H54 (cell line): ENCODE data around the gene ATG13.

Source experiments
- DNase-seq: peaks from one replicate; pipeline ENCODE4 v3.0.0; 2011; ENCODE audit warnings: low spot score, mixed read lengths; ENCODE audit not compliant: insufficient read length
- FAIRE-seq: peaks from 3 replicates; lab custom pipeline; 2011; peaks lifted over from hg19 to GRCh38; lab: Jason Lieb, UNC
- POLR2A ChIP-seq: IDR thresholded peaks from 2 replicates; pipeline ENCODE4 v1.6.1; 2011; ENCODE audit warnings: low read depth, mild to moderate bottlenecking, low read length

Gene ATG13

DNA sequence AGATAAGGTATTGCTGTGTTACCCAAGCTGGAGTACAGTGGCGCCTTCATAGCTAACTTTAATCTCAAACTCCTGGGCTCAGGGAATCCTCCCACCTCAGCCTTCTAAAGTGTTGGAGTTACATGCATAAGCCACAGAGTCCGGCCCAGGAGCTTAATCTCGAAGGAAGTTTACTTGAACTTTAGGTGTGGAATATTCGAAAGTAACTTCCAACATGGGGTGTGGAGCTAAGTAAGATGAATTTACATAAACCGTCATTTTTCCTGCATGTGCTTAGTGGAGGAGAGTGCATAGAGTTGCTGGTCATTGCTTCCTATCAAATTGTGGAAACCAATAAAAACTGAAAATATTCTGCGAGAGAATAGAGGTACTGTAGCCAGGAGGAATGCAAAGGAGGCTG is 1.5 kb downstream of the ATG13 start:
- DNase-seq (no peak), FAIRE-seq (no peak)
- no peak for TF ChIP-seq POLR2A

DNA sequence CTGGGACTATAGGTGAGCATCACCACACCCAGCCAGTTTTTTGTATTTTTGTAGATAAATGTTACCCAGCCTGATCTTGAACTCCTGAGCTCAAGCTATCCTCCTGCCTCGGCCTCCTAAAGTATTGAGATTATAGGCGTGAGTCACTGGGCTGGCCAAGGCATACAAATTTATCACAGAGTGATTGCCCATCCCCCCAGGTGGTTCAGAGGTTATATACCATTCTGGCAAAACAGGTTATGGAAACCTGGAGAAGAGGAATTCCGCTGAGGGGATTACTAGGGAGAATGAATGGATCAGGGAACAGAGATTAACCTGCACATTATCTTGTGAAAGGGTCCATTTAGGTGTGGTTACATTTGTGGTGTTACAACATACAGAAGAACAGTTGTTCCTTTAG is 8.1 kb downstream of the ATG13 start:
- no peak for FAIRE-seq
- no peak for TF ChIP-seq POLR2A
- DNase-seq: no peak

DNA sequence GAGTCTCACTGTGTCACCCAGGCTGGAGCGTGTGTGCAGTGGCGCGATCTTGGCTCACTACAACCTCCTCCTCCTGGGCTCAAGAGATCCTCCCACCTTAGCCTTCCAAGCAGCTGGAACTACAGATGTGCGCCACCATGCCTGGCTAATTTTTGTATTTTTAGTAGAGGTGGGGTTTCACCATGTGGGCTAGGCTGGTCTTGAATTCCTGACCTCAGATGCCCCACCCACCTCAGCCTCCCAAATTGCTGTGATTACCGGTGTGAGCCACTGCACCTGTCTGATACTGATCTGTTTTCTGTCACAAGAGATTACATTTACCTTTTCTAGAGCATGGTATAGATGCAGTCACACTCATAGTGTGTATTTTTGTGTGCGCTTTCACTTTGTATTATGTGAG is 11.6 kb downstream of the ATG13 start:
- no peak for TF ChIP-seq POLR2A
- no peak for DNase-seq
- FAIRE-seq: no peak

DNA sequence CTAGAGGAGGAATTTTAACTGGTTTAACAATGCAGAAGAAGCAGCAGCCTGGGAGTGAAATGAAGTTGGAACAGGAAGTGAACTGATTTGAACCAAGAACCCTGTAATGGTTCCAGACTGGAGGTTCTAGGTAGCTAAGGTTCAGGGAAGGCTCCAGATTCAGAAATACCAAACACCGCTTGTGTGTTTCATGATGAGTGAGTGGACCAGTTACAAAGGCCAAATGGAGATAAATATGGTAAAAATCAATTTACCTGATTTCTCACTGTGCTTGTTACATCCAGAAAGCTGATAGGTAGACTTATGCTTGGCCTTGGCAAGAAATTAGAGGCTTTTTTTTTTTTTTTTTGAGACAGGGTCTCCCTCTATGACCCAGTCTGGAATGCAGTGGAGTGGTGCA is 12.9 kb downstream of the ATG13 start:
- FAIRE-seq (no peak), DNase-seq (no peak)
- TF ChIP-seq POLR2A: no peak

DNA sequence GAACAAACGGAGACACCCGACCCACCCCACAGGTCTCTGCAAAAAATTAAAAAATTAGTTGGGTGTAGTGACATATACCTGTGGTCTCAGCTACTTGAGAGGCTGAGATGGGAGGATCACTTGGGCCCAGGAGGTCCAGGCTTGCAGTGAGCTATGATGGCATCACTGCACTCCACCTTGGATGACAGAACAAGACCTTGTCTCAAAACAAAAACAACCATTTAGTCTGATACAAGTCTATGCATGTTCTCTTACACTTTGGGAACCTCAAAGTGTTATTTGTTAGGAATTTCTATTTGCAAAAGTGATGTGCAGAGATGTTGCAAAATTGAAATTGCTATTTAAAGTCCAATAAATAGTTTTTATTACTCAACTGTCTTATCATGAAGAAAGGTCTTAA is 14.3 kb downstream of the ATG13 start:
- FAIRE-seq: no peak
- no peak for TF ChIP-seq POLR2A

DNA sequence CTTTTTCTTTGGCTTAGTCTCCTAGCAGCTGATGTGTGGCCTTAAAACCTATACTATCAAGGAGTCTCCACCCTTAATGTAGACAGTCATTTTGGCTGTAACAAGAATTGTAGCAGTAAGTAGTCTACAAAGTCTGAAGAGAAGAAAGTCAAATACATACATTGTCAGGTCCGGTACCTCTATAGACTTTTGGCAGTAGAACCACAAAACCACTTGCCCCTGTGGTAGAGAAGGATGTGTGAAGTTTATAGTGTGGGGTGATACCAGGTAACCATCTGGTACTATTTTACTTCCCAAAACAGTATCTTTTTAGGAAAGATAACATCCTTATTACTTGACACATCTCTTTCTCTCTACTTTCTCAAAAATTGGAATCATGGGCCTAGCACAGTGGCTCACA is 15.1 kb downstream of the ATG13 start:
- no peak for DNase-seq
- no peak for TF ChIP-seq POLR2A
- no peak for FAIRE-seq

More for the DNA sequence above, 14.3 kb downstream of the ATG13 start:
- no peak for DNase-seq

DNA sequence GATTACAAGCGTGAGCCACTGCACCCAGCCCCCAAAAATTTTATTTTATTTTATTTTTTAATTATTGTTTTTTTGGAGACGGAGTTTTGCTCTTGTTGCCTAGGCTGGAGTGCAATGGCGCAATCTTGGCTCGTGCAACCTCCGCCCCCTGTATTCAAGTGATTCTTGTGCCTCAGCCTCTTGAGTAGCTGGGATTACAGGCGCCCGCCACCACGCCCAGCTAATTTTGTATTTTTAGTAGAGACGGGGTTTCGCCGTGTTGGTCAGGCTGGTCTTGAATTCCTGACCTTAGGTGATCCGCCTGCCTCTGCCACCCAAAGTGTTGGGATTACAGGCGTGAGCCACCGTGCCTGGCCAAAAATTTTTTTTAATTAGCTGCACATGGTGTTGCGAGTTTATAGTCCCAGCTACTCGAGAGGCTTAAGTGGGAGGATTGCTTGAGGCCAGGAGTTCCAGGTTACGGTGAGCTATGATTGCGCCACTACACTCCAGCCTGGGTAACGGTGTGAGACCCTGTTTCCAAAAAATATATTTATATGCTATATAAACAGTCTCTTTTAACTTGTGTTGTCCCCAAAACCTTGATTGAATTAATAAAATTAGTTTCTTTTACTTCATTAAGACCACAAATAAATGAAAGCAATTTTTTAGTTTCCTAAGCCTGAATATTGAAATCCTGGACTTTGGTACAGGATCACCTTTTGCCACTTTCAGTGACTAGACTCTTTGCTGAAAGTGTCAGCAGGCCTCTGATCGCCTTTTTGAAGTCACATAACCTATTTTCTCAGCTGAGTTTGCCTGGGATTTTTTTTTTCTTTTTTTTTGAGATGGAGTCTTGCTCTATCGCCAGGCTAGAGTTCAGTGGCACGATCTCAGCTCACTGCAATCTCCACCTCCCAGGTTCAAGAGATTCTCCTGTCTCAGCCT is 16.2 kb downstream of the ATG13 start:
- no peak for FAIRE-seq
- no peak for TF ChIP-seq POLR2A
- DNase-seq: no peak

DNA sequence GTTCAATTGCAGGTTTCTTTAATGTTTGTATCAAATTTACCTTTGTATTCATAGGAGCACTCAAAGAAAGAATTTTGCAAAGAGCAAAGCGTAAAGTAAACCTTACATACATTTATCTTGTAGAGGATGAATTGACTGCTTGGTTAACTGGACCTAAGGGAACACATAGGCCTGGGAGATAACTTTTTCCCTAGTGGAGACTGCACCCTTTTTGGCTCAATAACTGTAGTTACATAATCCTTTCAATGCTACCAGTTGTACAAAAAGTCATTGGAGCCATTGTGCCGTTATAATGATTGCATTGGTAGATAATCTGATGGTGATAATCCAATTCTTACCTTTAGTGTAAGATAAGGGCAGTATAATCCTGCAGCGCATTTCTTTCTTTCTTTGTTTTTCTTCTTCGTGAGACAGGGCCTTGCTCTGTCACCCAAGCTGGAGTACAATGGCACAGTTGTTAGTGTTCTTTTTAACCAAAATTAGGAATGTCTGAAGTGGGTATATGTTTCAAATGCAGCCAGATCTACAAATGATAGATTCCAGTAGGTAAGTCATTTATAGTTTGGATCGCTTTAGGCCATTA is 18.3 kb downstream of the ATG13 start:
- DNase-seq: no peak
- no peak for TF ChIP-seq POLR2A
- no peak for FAIRE-seq

DNA sequence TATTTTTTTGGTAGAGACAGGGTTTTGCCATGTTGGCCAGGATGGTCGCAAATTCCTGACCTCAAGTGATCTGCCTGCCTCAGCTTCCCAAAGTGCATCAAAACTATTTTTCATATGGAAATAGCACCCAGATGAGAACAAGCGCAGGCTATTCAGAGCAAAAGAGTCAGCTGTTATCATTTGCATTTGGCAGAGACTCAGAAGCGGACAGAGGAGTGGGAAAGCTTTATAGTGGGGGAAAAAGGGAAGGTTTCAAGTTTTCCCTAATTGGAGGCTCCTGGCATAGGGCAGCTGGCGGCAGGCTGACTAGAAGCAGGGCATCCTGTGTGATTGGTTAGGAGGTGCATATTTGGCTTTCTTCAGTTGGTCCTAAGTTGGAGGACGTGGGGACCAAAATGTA is 20.2 kb downstream of the ATG13 start:
- TF ChIP-seq POLR2A: no peak
- no peak for DNase-seq
- FAIRE-seq: no peak

DNA sequence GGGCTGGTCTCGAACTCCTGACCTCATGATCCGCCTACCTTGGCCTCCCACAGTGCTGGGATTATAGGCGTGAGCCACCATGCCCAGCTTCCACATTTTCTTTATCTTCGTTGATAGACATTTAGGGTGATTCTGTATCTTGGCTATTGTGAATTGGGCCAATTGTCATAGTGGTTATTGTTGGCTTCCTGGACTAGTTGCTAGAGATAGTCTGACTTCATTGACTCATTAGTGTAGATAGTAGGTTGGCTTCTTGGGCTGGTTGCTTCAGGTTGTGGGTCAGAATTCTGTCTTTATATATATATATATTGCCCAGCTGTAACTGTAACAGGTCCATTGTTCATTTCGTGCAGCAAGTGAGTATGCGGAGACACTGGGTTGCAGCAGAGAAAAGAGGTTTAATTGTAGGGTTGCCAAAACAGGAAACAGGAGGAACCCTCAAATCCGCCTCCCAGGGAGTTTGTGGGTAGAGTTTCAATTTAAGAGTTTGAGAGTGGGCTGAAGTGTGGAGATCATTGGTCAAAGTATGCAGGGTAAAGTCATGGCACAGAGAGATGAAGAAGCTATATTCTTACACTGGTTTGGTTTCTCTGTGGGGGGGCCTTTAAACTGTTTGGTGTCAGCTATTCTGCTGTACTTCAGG is 22.0 kb downstream of the ATG13 start:
- FAIRE-seq (no peak), DNase-seq (no peak)
- no peak for TF ChIP-seq POLR2A

DNA sequence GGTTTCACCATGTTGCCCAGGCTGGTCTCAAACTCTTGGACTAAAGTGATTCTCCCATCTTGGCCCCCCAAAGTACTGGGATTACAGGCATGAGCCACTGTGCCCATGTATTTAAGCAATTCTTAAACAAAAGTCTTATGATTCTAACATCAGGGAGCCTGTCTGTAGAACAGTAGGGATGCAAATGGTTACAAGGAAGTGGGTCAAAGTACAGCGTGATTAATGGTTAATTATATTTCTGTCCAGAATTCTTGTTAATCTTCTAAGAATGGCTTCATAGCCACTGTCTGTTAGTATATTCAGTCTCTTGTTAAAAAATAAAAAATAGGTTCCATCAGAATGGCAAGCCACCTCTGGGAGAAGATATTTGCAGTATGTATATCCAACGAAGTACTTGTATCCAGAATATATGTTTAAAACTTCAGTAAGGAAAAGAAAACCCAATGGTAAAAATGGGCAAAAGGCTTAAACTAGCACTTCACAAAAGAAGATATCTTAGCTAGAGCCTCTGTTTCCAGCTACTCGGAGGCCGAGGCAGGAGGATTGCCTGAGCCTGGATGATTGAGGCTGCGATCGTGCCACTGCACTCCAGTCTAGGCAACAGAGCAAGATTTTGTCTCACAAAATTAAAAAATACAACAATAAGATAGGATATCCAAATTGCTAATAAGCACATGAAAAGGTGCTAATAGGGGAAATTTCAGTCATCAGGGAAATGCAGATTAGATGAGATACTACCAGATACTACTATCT is 22.9 kb downstream of the ATG13 start:
- no peak for DNase-seq
- no peak for FAIRE-seq
- TF ChIP-seq POLR2A: no peak

DNA sequence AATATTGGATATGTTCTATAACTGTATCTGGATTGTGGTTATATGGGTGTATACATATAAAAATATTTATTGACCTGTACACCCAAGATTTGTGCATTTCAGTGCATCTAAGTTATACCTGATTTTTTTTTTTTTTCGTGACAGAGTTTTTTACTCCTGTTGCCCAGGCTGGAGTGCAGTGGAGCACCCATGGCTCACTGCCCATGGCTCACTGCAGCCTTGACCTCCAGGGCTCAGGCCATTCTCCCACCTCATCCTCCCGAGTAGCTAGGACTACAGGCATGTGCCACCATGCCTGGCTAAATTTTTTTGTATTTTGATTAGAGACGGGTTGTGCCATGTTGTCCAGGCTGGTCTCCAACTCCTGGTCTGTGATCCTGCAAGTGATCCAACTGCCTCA is 24.3 kb downstream of the ATG13 start:
- DNase-seq (no peak), FAIRE-seq (no peak)
- TF ChIP-seq POLR2A: no peak

DNA sequence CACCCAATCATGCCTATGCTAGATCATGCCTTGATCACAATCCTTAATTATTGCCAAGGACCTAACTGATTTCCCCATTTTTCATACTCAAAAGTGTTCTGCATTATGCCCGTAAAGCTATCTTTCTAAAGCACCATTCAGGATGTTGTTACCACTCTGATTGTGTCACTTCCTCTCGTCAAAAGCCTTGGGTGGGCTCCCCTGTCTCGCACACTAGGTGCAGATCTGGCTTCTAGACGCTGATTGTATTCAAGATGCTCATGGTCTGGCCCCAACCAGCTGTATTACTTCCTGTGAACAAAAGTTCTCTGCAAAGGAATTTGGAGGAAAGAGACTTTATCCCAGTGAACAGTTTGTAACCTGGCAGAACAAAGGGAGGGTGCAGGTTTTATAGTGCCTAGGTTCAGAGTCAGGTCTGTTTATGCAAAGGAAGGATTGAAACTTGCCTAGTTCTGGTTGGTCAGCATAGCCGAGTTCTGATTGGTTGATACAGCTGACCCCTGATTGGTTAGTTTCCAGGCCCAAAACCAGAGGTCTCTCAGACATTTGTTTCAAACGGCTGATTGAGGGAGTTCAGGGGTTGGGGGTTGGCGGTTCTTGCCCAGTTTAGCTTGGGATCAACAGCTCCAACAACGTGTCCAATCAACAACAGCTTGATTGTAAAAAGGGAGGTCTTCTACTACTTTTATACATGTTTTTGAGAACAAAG is 25.4 kb downstream of the ATG13 start:
- DNase-seq (no peak), FAIRE-seq (no peak)
- no peak for TF ChIP-seq POLR2A
